Measurements from ENCODE around the gene AK4.

Gene AK4

DNA sequence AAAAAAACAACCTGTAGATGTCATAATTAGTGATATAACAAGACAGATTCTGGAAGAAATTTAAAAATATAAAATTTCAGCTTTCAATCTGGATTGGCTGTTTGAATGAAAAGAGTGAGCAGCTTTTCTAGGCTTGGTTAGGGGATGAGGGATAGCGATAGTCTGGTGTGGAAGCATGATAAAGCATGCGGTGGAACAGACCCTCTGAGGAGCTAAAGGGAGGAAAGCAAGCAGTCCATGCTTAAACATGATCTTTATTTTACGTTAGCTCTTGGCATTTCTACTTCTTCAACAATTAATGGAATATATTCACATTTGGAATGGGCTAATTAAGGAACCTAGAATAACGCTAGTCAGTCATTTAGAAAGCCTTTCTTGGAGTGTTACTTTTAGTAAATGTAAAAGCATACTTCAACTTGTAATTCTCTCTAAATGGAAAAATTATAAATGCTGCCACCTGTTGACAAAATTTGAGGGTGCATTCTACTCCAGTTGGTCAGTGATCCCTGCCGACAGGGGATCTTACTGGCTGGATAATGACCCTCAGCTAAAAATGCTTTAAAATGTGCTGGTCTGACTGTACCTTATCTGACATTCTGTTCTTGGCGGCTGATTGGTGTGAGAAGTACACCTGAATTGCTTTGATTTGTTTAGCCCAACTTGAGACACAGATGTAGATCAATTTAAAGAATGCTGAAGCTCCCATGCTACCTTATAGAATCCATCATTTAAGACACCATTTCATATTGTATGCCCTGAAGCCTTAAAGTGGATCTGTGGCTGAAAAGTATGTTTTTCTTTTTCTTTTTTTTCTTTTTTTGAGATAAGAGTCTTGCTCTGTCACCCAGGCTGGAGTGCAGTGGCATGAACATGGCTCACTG is 61.2 kb downstream of the AK4 start:
- H3K4me3 ChIP-seq (ENCODE audit: low read depth, low read length) = no peak overlapping the region
- TF ChIP-seq, protein P1, sequence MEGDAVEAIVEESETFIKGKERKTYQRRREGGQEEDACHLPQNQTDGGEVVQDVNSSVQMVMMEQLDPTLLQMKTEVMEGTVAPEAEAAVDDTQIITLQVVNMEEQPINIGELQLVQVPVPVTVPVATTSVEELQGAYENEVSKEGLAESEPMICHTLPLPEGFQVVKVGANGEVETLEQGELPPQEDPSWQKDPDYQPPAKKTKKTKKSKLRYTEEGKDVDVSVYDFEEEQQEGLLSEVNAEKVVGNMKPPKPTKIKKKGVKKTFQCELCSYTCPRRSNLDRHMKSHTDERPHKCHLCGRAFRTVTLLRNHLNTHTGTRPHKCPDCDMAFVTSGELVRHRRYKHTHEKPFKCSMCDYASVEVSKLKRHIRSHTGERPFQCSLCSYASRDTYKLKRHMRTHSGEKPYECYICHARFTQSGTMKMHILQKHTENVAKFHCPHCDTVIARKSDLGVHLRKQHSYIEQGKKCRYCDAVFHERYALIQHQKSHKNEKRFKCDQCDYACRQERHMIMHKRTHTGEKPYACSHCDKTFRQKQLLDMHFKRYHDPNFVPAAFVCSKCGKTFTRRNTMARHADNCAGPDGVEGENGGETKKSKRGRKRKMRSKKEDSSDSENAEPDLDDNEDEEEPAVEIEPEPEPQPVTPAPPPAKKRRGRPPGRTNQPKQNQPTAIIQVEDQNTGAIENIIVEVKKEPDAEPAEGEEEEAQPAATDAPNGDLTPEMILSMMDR (IDR thresholded peaks at IDR 0.05; ENCODE audit: low read depth, low read length) = peak; percentile 18; the same call in 1 of the 2 replicates

DNA sequence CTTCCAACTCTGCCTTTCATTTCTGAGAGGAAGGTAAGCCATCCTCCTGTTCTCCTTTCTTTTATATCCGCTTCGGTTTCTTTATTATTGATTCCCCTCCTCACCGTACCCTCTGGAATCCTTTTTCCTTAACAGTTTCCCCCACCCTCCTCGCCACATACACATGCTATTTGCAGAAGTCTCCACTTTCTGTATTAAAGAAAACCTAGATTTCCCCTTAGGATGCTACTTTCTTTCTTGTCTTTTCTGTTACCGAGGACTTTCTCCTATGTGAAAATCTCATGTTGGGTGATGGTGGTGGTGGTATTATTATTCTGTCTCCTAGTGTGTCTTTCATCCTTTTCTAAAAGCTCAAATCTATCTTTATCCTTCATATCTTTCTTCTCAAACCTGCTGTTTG is 62.3 kb downstream of the AK4 start:
- TF ChIP-seq, protein P1 (IDR thresholded peaks at IDR 0.05; ENCODE audit: low read depth, low read length) = no peak
- no peak overlapping the region for H3K4me3 ChIP-seq (ENCODE audit: low read depth, low read length)

DNA sequence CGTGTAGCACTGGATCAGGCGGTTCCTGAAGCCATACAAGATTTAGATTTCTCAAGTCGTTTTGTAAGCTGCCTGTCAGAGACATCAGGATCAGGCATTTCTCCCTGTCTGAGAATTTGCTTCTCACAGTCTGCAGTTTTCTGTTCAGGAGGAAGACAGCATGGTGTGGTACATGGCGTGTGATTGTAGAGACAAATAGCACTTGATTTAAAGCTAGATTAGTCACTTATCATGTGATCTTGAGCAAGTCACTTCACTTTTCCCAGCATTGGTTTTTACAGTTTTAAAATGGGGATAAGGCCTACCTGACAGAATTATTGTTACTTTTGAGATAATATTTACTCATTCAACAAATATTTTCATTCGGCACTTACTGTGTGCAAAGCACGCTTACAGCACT is 63.3 kb downstream of the AK4 start:
- TF ChIP-seq, protein P1 (IDR thresholded peaks at IDR 0.05; ENCODE audit: low read depth, low read length) = no peak
- no peak overlapping the region for H3K4me3 ChIP-seq (ENCODE audit: low read depth, low read length)

DNA sequence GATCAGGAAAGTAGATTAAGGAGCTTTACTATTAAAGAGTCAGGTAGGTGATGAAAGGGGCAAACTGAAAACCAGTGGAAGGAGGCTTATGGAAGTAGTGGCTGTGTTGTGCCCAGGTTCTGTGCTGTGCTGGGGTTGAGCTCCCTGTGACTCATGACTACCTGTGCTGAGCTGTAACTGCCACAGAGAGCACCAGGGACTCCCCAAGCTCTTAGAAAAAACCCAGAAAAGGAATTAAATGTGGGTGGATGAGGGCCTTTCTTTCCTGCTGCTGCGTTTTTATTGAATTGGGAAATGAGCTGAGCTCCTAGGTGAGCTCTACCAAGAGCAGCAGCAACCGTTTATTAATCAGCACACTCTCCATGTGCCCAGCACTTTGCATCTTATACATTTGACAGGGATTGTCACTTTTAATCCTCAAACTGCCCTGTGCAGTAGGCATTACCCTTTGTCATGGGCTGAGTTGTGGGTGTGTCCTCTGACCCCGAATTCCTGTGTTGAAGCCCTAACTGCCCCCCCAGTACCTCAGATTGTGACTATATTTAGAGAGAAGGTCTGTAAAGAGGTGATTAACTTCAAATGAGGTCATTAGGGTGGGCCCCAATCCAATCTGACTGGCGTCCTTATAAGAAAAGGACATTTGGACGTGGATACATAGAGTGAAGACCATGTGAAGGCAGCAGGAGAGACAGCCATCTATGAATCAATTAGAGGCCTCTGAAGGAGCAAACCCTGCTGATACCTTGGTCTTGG is 65.4 kb downstream of the AK4 start:
- H3K4me3 ChIP-seq (ENCODE audit: low read depth, low read length) = no peak overlapping the region
- TF ChIP-seq, protein P1 (IDR thresholded peaks at IDR 0.05; ENCODE audit: low read depth, low read length) = no peak

DNA sequence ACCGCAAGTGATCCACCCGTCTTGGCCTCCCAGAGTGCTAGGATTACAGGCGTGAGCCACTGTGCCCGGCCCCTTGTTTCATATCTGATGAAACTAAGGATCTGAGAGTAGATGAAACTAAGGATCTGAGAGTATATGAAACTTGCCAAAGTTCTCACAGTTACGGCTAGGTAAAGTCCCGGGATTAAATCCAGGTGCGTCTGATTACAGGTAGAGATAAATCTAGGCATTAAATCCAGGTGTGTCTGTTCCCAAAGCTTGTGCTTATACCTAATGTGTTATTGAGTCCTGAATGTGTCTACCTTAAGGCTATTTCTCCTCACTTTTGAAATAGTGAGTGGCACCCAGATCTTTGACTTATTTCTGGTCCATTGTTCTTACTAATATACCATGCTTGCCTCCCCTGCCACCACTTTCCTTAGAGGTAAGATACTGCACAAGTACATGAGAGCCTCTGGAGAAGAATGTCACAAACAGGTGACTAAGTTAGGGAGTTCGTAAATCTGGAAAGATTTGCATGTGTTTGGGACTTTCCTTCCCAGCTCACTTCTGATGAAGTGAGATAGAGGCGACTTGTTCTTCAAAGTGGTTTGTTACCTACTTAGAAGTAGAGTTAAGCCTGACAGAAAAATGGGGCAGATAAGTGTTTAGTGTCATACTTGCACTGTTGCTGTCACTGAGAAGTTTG is 66.5 kb downstream of the AK4 start:
- TF ChIP-seq, protein P1 (IDR thresholded peaks at IDR 0.05; ENCODE audit: low read depth, low read length) = no peak
- H3K4me3 ChIP-seq (ENCODE audit: low read depth, low read length) = no peak overlapping the region

DNA sequence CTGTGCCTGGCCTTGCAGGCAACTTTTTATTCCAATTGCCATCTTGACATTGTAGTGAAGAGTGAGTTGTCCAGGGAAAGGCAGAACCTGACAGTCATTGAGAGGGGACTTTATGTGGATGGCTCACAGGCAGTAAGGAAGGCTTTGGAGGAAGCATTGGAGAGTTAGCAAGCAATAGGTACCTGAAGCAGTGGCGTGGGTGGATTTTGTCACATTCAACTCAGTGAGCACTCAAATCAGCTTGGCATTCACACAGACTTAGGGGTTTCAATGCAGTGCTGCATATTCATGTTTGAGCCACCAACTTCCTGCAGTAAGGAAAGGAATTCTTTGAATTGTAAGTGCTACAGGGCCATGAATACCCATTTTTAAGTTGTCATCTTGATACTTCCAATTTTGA is 69.0 kb downstream of the AK4 start:
- TF ChIP-seq, protein P1 (IDR thresholded peaks at IDR 0.05; ENCODE audit: low read depth, low read length) = no peak

More for the DNA sequence above, 69.0 kb downstream of the AK4 start:
- no peak overlapping the region for H3K4me3 ChIP-seq (ENCODE audit: low read depth, low read length)

All from WI38 (cell line).